GM21723 (cell line): ENCODE measurements around the gene RNF183.
"Not testable (repeated sequence)": the region's sequence is repeated elsewhere in the genome, so short reads cannot be mapped to it uniquely, and the experiment has no call there.

Source experiments
- ATAC-seq: cut with Tn5 transposase; IDR thresholded peaks from one replicate; pipeline ENCODE4 v1.9.1; 2021; ENCODE audit warnings: mild to moderate bottlenecking, moderate library complexity; ENCODE audit not compliant: unreplicated experiment

The RNF183 gene

DNA sequence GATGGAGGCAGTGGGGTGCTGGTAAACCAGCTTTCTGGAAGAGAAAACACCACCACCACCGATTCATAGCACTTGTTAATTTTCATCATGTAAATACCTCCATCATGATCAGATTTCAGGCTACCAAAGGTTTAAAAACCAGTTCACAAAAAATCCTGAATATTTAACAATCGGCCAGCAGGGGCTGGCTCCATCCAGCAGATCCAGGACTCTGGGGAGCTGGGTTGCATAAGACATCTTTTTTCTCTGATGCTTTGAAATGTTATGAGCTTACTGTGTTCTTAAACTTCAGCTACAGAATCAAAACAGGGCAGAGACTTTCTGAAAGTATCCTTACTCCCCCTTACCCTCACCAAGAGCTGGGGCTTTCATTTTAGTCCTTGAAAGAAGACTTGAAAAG lies 14.6 kb upstream of the RNF183 start:
- no peak for ATAC-seq

DNA sequence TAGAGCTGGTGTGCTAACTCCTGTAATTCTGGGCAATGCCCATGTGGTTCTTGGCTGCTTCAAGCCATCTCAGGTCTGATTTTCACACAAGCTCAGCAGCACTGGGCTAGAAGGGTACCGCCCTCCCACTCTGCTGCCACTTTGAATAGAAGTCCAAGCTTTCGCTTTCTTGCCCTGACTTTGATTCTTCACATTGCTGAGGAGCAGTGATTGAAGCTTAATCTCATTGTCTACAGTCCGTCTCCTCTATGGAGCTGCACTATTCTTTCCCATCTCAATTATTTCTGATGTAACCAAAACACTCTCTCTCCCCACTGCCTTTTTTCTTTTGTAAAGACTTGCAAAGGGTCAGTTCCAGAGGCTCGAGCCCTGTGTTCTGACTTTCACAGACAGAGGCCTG lies 12.9 kb upstream of the RNF183 start:
- ATAC-seq = no peak

DNA sequence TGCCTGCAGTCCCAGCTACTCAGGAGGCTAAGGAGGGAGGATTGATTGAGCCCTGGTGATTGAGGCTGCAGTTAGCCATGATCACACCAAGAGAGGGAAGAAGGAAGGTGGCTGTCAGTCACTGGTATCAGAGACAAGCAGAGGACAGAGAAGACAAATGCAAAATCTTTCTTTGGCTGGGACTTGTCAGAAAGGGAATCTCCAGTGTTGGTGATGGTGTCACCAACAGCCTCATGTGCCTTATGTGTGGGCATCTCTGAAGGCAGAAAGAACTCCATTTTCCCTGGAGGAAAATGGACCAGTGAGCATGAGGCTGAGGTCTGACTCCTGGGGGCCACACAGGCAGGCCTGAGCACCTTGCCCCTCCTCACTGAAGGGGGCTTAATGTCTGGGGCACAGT lies 12.1 kb upstream of the RNF183 start:
- ATAC-seq = no peak

DNA sequence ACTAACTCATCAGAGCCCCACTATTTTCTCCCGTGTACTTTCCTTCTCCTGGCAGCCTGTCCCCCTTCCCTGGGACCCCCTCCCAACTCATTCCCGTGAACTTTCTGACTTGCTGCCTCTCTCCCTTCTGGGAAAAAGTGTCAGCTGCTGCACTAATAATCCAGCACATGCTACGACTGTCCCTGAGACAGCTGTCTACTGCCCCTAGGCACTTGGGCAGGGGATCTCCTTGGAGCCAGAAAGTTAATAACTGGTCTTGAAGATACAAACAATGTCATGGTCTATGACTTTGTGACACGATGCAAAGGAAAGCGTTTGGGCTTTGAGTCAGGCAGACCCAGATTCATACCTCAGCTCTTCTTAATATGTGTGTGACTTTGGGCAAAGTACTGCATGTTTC lies 10.1 kb upstream of the RNF183 start:
- ATAC-seq = no peak

DNA sequence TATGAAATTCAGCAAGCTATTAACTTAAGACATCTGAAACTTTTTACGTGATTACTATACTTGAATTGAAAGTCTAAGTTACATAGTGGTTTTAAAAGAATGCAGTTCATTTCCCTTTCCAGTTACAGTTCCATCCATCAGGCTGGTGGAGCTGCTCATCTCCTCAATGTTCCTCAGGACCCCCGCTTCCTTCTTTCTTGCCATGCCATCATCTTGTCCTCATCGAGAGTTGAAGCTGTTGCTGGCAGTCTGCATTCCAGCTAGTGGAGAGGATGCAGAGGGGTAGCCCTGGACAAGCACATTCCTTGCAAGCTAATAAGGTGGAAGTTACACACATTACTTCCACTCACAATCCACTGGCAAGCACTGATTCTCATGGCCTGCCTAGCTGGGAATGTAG lies 8.8 kb upstream of the RNF183 start:
- ATAC-seq = no peak

DNA sequence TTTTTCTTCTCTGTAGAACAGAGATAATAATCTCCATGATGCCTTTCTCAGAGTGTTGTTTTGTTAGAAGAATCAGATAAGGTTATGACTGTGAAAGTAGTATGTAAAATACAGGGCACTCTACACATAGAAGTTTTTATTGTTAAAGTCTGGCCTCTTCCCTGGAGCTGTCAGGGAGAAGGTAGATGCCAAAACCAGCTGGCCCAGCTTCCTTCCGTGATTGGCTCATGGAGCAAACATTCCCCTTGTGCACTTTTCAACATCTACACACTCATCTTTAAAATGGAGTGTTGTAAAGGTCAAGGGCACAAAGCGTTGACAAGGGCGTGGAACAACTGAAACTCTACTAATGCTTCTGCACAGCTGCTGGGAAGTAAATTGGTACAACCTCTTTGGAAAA lies 7.4 kb upstream of the RNF183 start:
- ATAC-seq = no peak

DNA sequence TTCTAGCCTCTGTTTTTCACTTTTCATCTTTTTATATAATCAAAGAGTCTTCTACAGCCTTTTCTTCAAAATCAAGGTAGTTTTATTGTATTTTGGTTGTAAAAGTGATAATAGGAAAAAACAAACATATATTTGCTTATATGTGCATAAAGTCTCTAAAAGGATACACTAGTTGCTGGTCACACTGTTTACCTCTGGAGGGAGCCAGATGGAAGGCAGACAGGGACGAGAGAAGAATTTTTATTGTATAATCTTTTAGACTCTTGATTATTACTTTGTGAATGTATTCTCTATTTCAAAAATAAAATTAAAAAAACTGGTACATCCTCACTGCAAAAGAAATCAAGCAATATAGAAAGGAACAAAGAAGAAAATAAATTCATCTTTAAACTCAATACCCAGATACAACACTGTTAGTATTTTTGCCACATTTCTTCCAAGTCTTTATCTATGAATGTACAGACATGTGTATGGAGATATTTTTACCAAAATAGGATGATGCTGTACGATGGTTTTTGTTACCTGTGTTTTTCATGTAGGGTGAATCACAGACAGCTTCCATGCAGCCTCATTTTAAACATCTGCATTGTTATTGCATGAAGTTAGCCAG lies 6.1 kb upstream of the RNF183 start:
- no peak for ATAC-seq

GRCh38 chr9:113307396-113307975 lies 4.3 kb upstream of the RNF183 start:
- ATAC-seq = no peak

- ATAC-seq = no peak
Observed at GRCh38 chr9:113306566-113306965, 3.4 kb upstream of the RNF183 start.

DNA sequence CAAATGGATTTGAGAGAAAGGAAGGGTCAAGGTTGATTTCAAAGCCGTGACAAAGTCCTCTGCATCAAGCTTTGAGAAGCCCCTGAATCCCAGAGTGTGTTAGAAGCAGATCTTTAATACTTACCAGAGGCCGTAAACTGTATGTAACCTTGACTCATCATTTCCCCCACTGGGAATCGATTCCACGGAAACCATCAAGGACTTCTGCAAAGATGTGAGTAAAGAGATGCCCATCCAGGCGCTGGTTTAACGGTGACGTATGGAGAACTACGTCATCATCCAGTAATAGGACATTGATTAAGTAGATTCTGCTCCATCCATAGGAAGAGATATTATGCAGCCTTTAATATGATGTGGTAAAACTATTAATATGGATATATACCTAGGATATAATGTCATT lies 1.6 kb downstream of the RNF183 start:
- ATAC-seq = no peak

DNA sequence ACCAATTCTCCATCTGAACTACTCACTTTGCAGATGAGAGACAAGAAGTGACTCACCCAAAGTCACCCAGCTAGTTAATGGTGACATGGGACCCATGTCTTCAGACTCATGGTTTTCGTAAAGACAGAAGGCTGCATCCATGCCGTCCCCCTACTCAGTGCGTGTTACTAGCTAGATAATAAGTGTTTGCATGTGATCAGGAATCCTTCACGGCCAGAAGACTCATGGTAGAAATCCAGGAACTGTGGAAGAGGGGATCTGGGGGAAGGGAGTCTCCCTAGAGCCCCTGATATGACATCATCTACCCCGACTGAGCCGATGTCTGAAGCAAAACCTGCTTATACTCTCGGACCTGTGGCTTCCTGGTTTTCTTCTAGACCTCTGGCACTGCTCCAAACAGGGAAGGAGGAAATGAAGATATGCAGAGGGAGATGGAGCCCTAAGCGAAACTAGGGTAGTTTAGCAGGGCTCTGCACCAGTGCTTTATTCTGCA lies 3.3 kb downstream of the RNF183 start:
- no peak for ATAC-seq

DNA sequence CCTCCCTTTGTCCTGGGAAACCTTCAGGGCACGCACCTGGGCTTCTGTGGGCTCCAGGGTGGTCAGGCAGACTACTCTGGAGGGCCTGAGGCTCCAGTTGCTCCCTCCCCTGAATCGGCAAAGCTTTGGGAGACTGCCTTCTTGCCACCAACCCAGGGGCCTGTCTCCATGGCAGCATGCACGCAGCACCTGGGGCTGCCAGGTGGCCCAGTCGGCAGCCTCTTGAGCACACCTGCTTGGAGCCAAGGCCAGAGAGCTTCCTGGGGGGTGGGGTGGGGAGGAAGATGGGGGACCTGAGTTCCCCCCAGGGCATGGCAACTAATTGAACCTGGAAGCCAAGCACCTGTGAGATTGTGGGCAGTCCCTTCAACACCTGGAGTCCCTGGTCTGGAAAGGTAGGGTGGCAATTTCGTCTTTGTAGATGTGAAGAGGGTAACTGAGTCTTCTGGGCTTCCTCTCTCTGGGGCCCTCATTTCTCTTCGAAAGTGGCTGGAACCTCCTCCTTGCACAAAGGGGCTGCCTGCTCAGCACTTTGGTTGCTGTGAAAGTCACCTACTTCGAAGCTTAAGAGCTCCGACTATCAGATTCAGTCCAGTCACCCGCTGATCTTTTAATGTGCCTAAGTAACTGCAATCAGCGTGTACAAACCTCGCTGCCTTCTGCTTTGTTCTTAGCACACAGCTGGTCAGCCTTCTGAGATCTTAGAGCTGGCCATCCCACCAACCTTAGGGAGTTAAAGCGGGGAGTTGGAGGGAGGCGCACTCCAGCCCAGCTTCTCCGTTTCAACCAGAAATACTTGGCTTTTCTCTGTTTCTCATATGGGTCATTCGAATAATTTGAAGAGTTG lies 4.0 kb downstream of the RNF183 start:
- no peak for ATAC-seq

DNA sequence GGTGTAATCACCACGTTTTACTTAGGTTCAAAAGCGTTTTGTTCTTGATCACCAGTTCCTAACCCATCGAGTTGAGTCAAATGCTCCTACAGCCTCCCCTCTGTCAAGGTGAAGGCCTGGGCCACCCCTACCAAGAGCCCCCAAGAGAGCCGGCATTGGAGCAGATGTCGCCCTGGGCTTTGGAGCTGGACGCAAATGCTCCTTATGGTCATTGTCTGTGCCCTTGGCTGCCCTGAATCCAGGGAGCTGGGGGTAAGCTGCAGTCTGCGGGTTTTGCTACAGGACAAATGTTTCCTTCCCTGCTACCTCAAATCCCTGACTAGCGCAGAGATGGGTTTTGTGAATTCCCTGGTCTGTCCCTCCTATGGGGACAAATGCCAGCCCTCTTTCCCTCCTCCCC lies 4.9 kb downstream of the RNF183 start:
- no peak for ATAC-seq

DNA sequence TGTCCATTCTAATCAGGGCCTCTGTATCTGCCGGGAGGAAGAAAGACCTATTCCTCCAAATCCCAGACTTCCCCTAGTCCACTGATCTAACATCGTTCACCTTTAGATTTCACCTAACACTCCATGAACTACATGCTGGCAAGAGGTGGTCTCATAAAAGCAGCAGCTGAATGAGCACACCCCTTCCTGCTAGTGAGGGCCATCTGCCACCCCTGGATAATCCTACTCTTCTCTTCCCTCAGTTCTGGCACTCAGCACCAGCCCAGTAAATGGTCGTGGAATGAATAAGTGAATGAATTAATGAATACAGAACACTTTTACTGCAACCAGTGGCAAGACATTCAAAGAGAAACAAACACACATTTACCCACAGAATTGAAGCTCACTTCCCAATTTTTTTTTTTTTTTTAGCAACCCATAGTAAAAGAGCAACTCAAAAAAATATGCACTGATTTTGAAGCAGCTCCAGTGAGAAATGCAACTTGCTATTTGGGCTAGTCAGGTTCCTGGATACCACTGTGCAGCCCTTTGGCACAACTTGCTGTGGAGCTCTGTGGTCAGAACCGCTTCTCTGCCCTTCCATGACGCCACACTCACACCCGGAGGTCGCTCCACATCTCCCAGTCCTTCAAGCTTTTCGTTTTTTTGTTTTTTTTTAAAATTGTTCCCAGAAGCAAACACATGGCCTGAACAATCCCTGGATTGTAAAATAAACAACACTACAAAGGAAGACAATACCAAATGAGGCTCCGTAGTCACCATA lies 6.2 kb downstream of the RNF183 start:
- ATAC-seq = no peak

DNA sequence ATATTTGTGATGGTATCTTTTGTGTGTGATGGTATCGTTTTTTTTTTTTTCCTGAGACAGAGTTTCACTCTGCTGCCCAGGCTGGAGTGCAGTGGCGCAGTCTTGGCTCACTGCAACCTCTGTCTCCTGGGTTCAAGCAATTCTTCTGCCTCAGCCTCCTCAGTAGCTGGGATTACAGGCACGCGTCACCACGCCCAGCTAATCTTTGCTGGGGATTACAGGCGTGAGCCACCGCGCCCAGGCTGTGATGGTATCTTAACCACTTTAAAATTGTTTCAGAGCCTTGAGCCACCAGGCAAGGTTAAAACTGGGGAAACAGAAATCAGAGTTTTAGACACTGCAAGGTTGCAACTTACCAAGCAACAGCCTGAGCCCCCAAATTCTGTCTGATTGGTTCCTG lies 6.9 kb downstream of the RNF183 start:
- ATAC-seq = not testable (repeated sequence)

DNA sequence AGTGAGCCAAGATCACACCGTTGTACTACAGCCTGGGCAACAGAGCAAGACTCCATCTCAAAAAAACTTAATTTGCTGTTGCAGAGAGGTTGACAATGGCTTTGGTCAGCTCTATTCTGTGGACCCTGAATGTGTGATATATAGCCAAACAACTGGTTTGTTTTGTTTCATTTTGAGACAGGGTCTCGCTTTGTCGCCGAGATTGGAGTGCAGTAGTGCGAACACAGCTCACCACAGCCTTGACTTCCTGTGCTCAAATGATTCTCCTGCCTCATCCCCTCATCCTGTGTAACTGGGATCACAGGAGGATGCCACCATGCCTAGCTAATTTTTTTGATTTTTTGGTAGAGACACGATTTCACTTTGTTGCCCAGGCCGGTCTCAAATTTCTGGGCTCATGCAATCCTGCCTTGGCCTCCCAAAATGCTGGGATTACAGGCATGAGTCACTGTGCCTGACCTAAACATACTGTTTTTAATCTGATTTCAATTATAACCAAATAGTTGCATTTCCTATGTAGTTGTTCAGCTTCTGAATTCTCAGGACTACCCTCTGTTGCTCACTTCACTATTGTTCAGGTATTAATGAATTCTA lies 9.8 kb downstream of the RNF183 start:
- ATAC-seq = no peak

GRCh38 chr9:113290052-113290607 lies 13.0 kb downstream of the RNF183 start:
- ATAC-seq = no peak

- no peak for ATAC-seq
Observed at GRCh38 chr9:113289091-113289490, 14.1 kb downstream of the RNF183 start.

DNA sequence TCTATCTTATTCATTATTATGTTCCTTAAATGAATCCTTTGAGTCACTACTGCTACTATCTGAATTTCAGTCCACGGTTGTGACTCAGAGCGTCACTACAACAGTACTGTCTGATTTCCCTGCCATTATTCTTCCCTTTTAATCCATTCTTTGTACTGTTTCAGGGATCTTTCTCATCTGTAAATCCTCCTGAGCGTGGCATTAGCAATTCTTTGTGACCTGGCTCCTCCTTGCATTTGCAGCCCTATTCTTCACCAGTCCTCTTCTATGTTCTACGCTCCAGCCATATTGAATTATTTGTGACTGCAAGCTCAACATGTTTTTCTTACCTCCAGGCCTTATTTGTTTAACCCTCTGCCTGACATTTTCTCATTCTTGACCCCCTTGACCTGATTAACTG lies 21.8 kb downstream of the RNF183 start:
- ATAC-seq = no peak

GRCh38 chr9:113278840-113279239 lies 24.3 kb downstream of the RNF183 start:
- ATAC-seq = no peak
